Trophoblast cell (in vitro differentiated cells and primary cell): ENCODE data around the gene BCL2L13.
A peak's percentile ranks its signal among the peaks of the same experiment; 100 is the strongest.
"Not testable (repeated sequence)": the region's sequence is repeated elsewhere in the genome, so short reads cannot be mapped to it uniquely, and the experiment has no call there.

ENCODE experiments used
- DNase-seq, 2 donors: peaks; one replicate each; pipeline ENCODE4 v3.0.0-alpha.2; 2016
- H2AFZ ChIP-seq: 2 replicates; pipeline ENCODE4 v1.6.1; 2013; ENCODE audit warnings: low read length, moderate library complexity, mild to moderate bottlenecking; ENCODE audit not compliant: insufficient read depth, poor library complexity
- H2AK5ac ChIP-seq: 2 replicates; pipeline ENCODE4 v1.6.1; 2013; ENCODE audit warnings: mild to moderate bottlenecking, low read length
- H2BK120ac ChIP-seq: 2 replicates; pipeline ENCODE4 v1.6.1; 2013; ENCODE audit warnings: low read length, mild to moderate bottlenecking, moderate library complexity; ENCODE audit not compliant: insufficient read depth, poor library complexity
- H2BK12ac ChIP-seq: 2 replicates; pipeline ENCODE4 v1.6.1; 2013; ENCODE audit warnings: mild to moderate bottlenecking, low read length, moderate library complexity
- H2BK5ac ChIP-seq: 2 replicates; pipeline ENCODE4 v1.6.1; 2013; ENCODE audit warnings: low read length, low read depth, moderate library complexity, mild to moderate bottlenecking; ENCODE audit not compliant: poor library complexity
- H3K14ac ChIP-seq: 2 replicates; pipeline ENCODE4 v1.6.1; 2013; ENCODE audit warnings: mild to moderate bottlenecking, low read length
- H3K18ac ChIP-seq: 2 replicates; pipeline ENCODE4 v1.6.1; 2013; ENCODE audit warnings: mild to moderate bottlenecking, low read length
- H3K23ac ChIP-seq: 2 replicates; pipeline ENCODE4 v1.6.1; 2013; ENCODE audit warnings: low read length
- H3K27ac ChIP-seq: 2 replicates; pipeline ENCODE4 v1.5.1; 2013; ENCODE audit warnings: low read depth, mild to moderate bottlenecking, inconsistent platforms, low read length, moderate library complexity
- H3K27me3 ChIP-seq: 2 replicates; pipeline ENCODE4 v1.6.1; 2013; ENCODE audit warnings: inconsistent platforms, mild to moderate bottlenecking, low read length, moderate library complexity; ENCODE audit not compliant: insufficient read depth
- H3K36me3 ChIP-seq, 2 experiments: 1 replicate in 1 of 2; 2 replicates in 1 of 2; pipeline ENCODE4 v1.6.1; 2013; ENCODE audit warnings: low read length in 2 of 2, mild to moderate bottlenecking in 2 of 2, moderate library complexity in 1 of 2; ENCODE audit not compliant: insufficient read depth in 2 of 2, control insufficient read depth in 1 of 2
- H3K4ac ChIP-seq: 2 replicates; pipeline ENCODE4 v1.6.1; 2013; ENCODE audit warnings: low read depth, mild to moderate bottlenecking, low read length, moderate library complexity
- H3K4me1 ChIP-seq, 2 experiments: 1 replicate in 1 of 2; 2 replicates in 1 of 2; pipeline ENCODE4 v1.6.1; 2013; ENCODE audit warnings: low read length in 2 of 2, mild to moderate bottlenecking in 2 of 2, moderate library complexity in 1 of 2; ENCODE audit not compliant: insufficient read depth in 2 of 2, control insufficient read depth in 1 of 2
- H3K4me2 ChIP-seq: 2 replicates; pipeline ENCODE4 v1.6.1; 2013; ENCODE audit warnings: inconsistent platforms, mild to moderate bottlenecking, low read length, moderate library complexity
- H3K4me3 ChIP-seq: 2 replicates; pipeline ENCODE4 v1.5.1; 2013; ENCODE audit warnings: mild to moderate bottlenecking, low read depth, low read length, inconsistent platforms
- H3K79me1 ChIP-seq: one replicate; pipeline ENCODE4 v1.6.1; 2013; ENCODE audit warnings: low read length
- H3K79me2 ChIP-seq: 2 replicates; pipeline ENCODE4 v1.6.1; 2013; ENCODE audit warnings: low read length, mild to moderate bottlenecking; ENCODE audit not compliant: control insufficient read depth, insufficient read depth, poor library complexity
- H3K9ac ChIP-seq: 2 replicates; pipeline ENCODE4 v1.6.1; 2013; ENCODE audit warnings: mild to moderate bottlenecking, low read length
- H3K9me3 ChIP-seq: 2 replicates; pipeline ENCODE4 v1.6.1; 2013; ENCODE audit warnings: low read depth, mild to moderate bottlenecking, control low read depth, inconsistent platforms, low read length; ENCODE audit not compliant: insufficient read depth
- H4K12ac ChIP-seq: 2 replicates; pipeline ENCODE4 v1.6.1; 2013; ENCODE audit warnings: low read depth, mild to moderate bottlenecking, low read length, moderate library complexity
- H4K8ac ChIP-seq: 2 replicates; pipeline ENCODE4 v1.6.1; 2013; ENCODE audit warnings: low read depth, mild to moderate bottlenecking, low read length, moderate library complexity
- H4K91ac ChIP-seq: one replicate; pipeline ENCODE4 v1.6.1; 2013; ENCODE audit warnings: low read depth, mild to moderate bottlenecking, low read length, moderate library complexity
- WGBS: extraction: QIAGEN DNeasy Blood & Tissue Kit; methylation state at CpG from one replicate; pipeline ENCODE4 v1.1.7; 2013; ENCODE audit warnings: missing lambda C conversion rate; ENCODE audit not compliant: insufficient read length, insufficient coverage; ENCODE audit errors: extremely low coverage; 5-methylcytosine and 5-hydroxymethylcytosine counted together

Gene BCL2L13

DNA sequence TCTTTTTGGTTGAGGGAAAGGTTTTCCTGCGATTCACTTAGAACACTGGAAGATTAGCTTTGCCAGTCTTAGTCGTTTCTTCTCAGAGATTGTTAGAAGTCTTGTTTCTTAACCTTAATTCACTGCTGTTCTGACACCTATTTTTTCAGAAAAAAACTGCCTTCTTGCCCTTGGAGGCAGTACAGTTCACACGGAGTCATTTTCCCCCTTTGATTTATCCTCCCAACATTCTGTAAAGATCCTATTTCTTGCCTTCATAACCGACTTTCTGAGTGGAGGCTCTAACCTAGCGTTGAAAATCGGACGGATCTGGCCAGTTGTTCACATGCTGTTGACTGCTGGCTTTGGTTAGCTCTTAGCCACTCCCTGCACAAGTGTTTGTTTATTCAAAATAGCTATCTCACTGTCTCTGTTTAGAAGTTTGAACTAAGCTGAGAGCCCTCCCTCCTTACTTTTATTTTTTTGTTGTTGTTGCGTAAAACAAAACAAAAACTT lies 737 bp downstream of the BCL2L13 start:
- peak in 1 of 2 donors; percentile 64 for DNase-seq
- Histone ChIP-seq H3K79me2 (peaks cover 10% of the 10 kb centered on the region), H4K91ac (peak overlapping the region; percentile 90), H3K9me3 (no peaks in the 10 kb centered on the region), H2BK120ac (peak overlapping the region; percentile 92), H2BK12ac (no peak overlapping the region), H3K79me1 (peaks cover 16% of the 10 kb centered on the region), H3K18ac (peak overlapping the region; percentile 85), H4K8ac (peak overlapping the region; percentile 96), H3K27me3 (no peaks in the 10 kb centered on the region), H2AFZ (peak overlapping the region; percentile 81), H2BK5ac (peak overlapping the region; percentile 90), H3K27ac (peak overlapping the region; percentile 95), H3K36me3 (peaks cover 0 to 3% of the 10 kb centered on the region in 2 experiments), H3K14ac (peak overlapping the region; percentile 96), H3K23ac (peak overlapping the region; percentile 54), H3K4ac (peak overlapping the region; percentile 91), H4K12ac (no peak overlapping the region), H3K4me1 (peaks cover 2 to 8% of the 10 kb centered on the region in 2 experiments), H2AK5ac (no peak overlapping the region), H3K4me2 (peak overlapping the region; percentile 94), H3K4me3 (peak overlapping the region; percentile 91), H3K9ac (peak overlapping the region; percentile 99)
- WGBS, result no CpG with 5 or more reads among the region's 8 CpGs

DNA sequence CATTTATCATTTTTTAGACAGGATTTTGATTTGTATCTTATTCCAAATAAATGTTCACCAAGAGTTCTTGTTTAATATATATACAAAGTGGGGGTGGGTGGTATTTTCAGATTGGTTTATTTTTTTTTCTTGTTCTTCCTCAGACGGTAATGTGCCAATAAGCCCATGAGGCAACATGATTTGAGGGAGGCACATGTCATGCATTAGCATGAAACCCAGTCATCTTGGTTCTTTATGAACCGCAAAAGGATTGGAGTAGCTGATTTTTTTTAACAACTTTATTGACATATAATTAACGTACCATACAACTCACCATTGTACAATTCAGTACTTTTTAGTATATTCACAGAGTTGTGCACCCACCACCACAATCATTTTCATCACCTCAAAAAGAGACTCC lies 2.7 kb downstream of the BCL2L13 start:
- no peak for DNase-seq
- Histone ChIP-seq H3K27ac (no peak overlapping the region), H4K12ac (no peak overlapping the region), H3K18ac (no peak overlapping the region), H4K91ac (no peak overlapping the region), H2BK5ac (no peak overlapping the region), H3K4me3 (no peak overlapping the region), H3K79me2 (peaks cover 8% of the 10 kb centered on the region), H2AK5ac (no peak overlapping the region), H3K14ac (no peak overlapping the region), H2AFZ (no peak overlapping the region), H3K36me3 (peaks cover 0 to 3% of the 10 kb centered on the region in 2 experiments), H2BK12ac (no peak overlapping the region), H3K4me2 (no peak overlapping the region), H3K23ac (no peak overlapping the region), H3K27me3 (no peaks in the 10 kb centered on the region), H3K79me1 (peaks cover 14% of the 10 kb centered on the region), H2BK120ac (no peak overlapping the region), H3K4me1 (peaks cover 0 to 5% of the 10 kb centered on the region in 2 experiments), H3K4ac (no peak overlapping the region), H4K8ac (no peak overlapping the region), H3K9me3 (no peaks in the 10 kb centered on the region), H3K9ac (no peak overlapping the region)
- WGBS, result no CpG with 5 or more reads among the region's 3 CpGs

DNA sequence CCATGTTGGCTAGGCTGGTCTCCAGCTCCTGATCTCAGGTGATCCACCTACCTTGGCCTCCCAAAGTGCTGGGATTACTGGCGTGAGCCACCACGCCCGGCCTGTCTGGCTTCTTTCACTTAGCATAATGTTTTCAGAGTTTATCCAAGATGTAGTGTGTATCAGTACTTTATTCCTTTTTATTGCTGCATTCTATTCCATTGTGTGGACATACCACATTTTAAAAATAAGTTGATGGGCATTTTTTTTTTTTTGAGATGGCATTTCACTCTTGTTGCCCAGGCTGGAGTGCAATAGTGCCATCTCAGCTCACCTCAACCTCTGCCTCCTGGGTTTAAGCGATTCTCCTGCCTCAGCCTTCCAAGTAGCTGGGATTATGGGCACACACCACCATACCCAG lies 3.8 kb downstream of the BCL2L13 start:
- H2BK12ac ChIP-seq, H3K23ac ChIP-seq, H3K4ac ChIP-seq, H3K79me2 ChIP-seq, H3K14ac ChIP-seq, H2AFZ ChIP-seq, H4K8ac ChIP-seq, H2BK5ac ChIP-seq, DNase-seq, H3K27me3 ChIP-seq, H3K4me1 ChIP-seq, H3K18ac ChIP-seq, H3K27ac ChIP-seq, H4K12ac ChIP-seq, H4K91ac ChIP-seq, H3K9ac ChIP-seq, H2AK5ac ChIP-seq, H3K9me3 ChIP-seq, H2BK120ac ChIP-seq, H3K36me3 ChIP-seq, H3K4me3 ChIP-seq, H3K4me2 ChIP-seq: not testable (repeated sequence)
- no CpG with 5 or more reads among the region's 4 CpGs for WGBS
- peaks cover 14% of the 10 kb centered on the region for H3K79me1 ChIP-seq

DNA sequence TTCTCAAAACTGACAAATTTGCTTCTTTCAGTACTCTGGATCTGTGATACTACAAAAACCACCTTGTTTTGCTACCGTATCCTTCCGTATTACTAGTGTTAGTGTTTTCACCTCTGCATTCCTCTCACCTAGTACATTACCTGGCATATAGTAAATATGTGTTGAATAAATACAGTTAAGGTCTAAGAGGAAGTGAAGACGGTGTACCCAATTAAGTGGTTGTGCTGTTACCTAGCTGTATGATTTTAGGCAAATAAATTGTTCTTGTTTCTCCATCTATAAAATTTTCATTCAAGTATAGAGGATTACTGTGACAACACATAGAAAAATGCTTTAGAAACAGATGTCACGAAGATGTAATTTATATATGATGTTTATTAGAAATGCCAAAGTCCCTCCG lies 8.9 kb downstream of the BCL2L13 start:
- H2BK5ac ChIP-seq, result no peak overlapping the region
- no CpG with 5 or more reads among the region's 5 CpGs for WGBS
- H4K12ac ChIP-seq, result no peak overlapping the region
- no peak overlapping the region for H3K23ac ChIP-seq
- no peak overlapping the region for H2BK12ac ChIP-seq
- H4K91ac ChIP-seq, result no peak overlapping the region
- H3K27me3 ChIP-seq, result no peaks in the 10 kb centered on the region
- H2AK5ac ChIP-seq, result no peak overlapping the region
- no peak overlapping the region for H3K27ac ChIP-seq
- no peaks in the 10 kb centered on the region for H3K4me1 ChIP-seq
- H3K79me1 ChIP-seq, result no peaks in the 10 kb centered on the region
- no peak for DNase-seq
- no peak overlapping the region for H2AFZ ChIP-seq
- H3K18ac ChIP-seq, result no peak overlapping the region
- no peak overlapping the region for H2BK120ac ChIP-seq
- peaks cover 0 to 4% of the 10 kb centered on the region in 2 experiments for H3K36me3 ChIP-seq
- no peak overlapping the region for H3K4ac ChIP-seq
- H3K9me3 ChIP-seq, result no peaks in the 10 kb centered on the region
- H3K79me2 ChIP-seq, result no peaks in the 10 kb centered on the region
- H3K4me2 ChIP-seq, result no peak overlapping the region
- H3K14ac ChIP-seq, result no peak overlapping the region
- H3K9ac ChIP-seq, result no peak overlapping the region
- no peak overlapping the region for H4K8ac ChIP-seq
- no peak overlapping the region for H3K4me3 ChIP-seq
